HepG2 (cell line): ENCODE results near the gene NAIP. TPM values are rescaled to one million over a fixed set of nuclear protein-coding genes. Genes with fewer than 3 reads are reported as not detected.

ENCODE experiments used
- FOXO1 ChIP-seq: sonication (generic); formaldehyde crosslinking; IDR thresholded peaks from 2 replicates; pipeline ENCODE4 v1.4.0; 2020; ENCODE audit warnings: missing genetic modification reagents
- JUN ChIP-seq: sonication (generic); formaldehyde crosslinking; IDR thresholded peaks from 2 replicates; pipeline ENCODE4 v1.4.0; 2020; ENCODE audit warnings: mild to moderate bottlenecking, missing genetic modification reagents
- RARA ChIP-seq: IDR thresholded peaks from 2 replicates; pipeline ENCODE4 v1.6.1; 2016; ENCODE audit warnings: missing genetic modification reagents, missing compliant biosample characterization
- polyA plus RNA-seq, 8 experiments: library from polyadenylated mRNA; depleted of rRNA in 3 of 8; stranded (reverse) in 7 of 8; unstranded in 1 of 8; fragments of >200 nt; fragmentation: Illumina TruSeq in 4 of 8; extraction: Trizol in 4 of 8; gene quantifications; 2 replicates each; pipeline versions ENCODE4 v1.2.1 to v1.2.3, GENCODE V29; 2011 to 2016; ENCODE audit warnings: low read depth in 4 of 8, missing spikeins in 1 of 8, mixed read lengths in 1 of 8; ENCODE audit not compliant: insufficient read depth in 1 of 8
- total RNA-seq, 5 experiments: library from RNA; depleted of rRNA; stranded (reverse); fragments of >200 nt; fragmentation: Illumina TruSeq; extraction: Trizol; gene quantifications; 2 replicates each; pipeline ENCODE4 v1.2.3, GENCODE V29; 2016; ENCODE audit warnings: low read depth in 1 of 5
- TF ChIP-seq, protein P1 (sequence below): fragments of 450-650 bp; IDR thresholded peaks from 2 replicates; pipeline ENCODE4 v1.6.1; 2017; ENCODE audit warnings: mild to moderate bottlenecking
- TF ChIP-seq, protein P2 (sequence below): sonication (generic); formaldehyde crosslinking; IDR thresholded peaks from 2 replicates; pipeline ENCODE4 v1.4.0; 2020; ENCODE audit warnings: mild to moderate bottlenecking, missing genetic modification reagents
- TF ChIP-seq, protein P3 (sequence below): sonication (generic); formaldehyde crosslinking; conservative IDR thresholded peaks from 2 replicates; pipeline ENCODE4 v1.8.0; 2022; ENCODE audit warnings: missing genetic modification reagents
- TF ChIP-seq, protein P4 (sequence below): sonication (generic); formaldehyde crosslinking; conservative IDR thresholded peaks from 2 replicates; pipeline ENCODE4 v1.8.1; 2023; ENCODE audit warnings: missing genetic modification reagents
- TF ChIP-seq, protein P5 (sequence below): sonication (generic); formaldehyde crosslinking; IDR thresholded peaks from 2 replicates; pipeline ENCODE4 v1.5.1; 2020; ENCODE audit warnings: mild to moderate bottlenecking, missing genetic modification reagents, borderline replicate concordance

NAIP gene
- total and polyA plus RNA-seq, 2 of the 13 experiments (the other 11 are each of a cell fraction or from before 2014, with no cell fraction given): 4.7 to 6.2 TPM

DNA sequence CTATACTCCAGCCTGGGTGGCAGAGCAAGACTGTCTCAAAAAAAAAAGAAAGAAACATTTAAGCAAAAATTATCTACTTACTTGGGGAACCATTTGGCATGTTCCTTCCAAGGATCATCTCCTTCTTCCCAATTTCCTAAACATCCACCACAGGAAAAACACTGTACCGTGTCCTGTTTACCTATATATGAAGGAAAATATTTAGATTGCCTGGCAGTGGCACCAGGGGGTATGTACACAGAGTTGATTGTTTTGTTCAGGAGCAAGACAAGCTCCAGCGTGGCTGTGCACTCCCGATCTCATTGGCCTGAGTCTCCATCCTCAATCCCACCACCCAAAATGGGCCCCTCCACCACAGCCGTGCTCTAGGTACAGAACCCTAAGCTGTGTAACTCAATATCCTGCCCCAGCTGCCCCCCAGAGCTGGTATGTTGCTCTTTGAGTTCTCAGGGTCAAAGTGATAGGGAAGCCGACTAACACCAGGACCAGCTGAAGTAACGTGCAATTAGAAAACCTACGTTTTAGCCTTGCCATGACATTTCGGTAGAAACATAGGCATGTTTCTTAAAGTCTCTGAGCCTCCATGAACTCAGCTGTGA is 13.8 kb downstream of the NAIP start (continued):
- TF ChIP-seq, protein P1, sequence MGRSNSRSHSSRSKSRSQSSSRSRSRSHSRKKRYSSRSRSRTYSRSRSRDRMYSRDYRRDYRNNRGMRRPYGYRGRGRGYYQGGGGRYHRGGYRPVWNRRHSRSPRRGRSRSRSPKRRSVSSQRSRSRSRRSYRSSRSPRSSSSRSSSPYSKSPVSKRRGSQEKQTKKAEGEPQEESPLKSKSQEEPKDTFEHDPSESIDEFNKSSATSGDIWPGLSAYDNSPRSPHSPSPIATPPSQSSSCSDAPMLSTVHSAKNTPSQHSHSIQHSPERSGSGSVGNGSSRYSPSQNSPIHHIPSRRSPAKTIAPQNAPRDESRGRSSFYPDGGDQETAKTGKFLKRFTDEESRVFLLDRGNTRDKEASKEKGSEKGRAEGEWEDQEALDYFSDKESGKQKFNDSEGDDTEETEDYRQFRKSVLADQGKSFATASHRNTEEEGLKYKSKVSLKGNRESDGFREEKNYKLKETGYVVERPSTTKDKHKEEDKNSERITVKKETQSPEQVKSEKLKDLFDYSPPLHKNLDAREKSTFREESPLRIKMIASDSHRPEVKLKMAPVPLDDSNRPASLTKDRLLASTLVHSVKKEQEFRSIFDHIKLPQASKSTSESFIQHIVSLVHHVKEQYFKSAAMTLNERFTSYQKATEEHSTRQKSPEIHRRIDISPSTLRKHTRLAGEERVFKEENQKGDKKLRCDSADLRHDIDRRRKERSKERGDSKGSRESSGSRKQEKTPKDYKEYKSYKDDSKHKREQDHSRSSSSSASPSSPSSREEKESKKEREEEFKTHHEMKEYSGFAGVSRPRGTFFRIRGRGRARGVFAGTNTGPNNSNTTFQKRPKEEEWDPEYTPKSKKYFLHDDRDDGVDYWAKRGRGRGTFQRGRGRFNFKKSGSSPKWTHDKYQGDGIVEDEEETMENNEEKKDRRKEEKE: no peak
- TF ChIP-seq, protein P2, sequence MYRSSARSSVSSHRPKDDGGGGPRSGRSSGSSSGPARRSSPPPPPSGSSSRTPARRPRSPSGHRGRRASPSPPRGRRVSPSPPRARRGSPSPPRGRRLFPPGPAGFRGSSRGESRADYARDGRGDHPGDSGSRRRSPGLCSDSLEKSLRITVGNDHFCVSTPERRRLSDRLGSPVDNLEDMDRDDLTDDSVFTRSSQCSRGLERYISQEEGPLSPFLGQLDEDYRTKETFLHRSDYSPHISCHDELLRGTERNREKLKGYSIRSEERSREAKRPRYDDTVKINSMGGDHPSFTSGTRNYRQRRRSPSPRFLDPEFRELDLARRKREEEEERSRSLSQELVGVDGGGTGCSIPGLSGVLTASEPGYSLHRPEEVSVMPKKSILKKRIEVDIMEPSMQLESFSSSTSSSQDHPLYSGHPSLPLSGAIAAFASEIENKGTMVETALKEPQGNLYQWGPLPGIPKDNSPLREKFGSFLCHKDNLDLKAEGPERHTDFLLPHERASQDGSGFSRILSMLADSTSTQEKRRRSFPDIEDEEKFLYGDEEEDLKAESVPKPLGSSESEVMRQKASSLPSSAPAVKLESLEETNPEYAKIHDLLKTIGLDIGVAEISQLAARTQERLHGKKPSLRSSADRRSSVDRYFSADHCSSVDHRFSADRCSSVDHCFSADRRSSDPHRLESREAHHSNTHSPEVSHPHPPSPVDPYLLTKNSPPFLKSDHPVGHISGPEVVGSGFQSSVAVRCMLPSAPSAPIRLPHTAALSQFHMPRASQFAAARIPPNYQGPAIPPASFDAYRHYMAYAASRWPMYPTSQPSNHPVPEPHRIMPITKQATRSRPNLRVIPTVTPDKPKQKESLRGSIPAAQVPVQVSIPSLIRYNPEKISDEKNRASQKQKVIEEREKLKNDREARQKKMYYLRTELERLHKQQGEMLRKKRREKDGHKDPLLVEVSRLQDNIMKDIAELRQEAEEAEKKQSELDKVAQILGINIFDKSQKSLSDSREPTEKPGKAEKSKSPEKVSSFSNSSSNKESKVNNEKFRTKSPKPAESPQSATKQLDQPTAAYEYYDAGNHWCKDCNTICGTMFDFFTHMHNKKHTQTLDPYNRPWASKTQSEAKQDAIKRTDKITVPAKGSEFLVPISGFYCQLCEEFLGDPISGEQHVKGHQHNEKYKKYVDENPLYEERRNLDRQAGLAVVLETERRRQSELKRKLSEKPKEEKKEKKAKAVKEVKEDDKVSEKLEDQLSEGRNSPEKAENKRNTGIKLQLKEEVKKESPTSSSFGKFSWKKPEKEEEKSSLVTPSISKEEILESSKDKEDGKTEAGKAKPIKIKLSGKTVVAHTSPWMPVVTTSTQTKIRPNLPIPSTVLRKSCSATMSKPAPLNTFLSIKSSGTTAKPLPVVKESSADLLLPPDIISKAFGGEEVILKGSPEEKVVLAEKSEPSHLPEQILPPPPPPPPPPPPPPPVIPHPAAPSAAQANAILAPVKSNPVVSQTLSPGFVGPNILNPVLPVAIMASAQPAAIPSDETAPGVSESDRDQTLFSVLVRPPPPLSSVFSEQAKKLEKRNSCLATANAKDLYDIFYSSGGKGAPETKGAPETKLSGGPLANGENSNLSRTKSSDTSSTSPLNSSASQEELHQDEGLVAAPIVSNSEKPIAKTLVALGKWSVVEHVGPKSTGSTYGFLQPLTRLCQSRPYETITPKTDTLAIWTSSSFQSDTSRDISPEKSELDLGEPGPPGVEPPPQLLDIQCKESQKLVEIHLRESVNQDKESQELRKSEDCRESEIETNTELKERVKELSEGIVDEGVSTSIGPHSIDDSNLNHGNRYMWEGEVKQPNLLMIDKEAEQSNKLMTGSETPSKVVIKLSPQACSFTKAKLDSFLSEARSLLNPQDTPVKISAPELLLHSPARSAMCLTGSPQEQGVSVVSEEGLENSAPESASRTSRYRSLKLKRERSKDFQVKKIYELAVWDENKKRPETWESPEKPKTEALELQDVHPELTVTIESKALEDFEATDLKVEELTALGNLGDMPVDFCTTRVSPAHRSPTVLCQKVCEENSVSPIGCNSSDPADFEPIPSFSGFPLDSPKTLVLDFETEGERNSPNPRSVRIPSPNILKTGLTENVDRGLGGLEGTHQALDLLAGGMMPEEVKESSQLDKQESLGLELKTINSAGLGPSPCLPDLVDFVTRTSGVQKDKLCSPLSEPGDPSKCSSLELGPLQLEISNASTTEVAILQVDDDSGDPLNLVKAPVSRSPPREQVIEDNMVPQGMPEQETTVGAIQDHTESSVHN (CRISPR knock-in tag): no peak
- TF ChIP-seq JUN (CRISPR knock-in tag) (no peak), FOXO1 (CRISPR knock-in tag) (peak; percentile 24; the same call in 1 of the 2 replicates), RARA (CRISPR knock-in tag) (no peak)
- TF ChIP-seq, protein P3, sequence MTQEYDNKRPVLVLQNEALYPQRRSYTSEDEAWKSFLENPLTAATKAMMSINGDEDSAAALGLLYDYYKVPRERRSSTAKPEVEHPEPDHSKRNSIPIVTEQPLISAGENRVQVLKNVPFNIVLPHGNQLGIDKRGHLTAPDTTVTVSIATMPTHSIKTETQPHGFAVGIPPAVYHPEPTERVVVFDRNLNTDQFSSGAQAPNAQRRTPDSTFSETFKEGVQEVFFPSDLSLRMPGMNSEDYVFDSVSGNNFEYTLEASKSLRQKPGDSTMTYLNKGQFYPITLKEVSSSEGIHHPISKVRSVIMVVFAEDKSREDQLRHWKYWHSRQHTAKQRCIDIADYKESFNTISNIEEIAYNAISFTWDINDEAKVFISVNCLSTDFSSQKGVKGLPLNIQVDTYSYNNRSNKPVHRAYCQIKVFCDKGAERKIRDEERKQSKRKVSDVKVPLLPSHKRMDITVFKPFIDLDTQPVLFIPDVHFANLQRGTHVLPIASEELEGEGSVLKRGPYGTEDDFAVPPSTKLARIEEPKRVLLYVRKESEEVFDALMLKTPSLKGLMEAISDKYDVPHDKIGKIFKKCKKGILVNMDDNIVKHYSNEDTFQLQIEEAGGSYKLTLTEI: no peak
- TF ChIP-seq, protein P4, sequence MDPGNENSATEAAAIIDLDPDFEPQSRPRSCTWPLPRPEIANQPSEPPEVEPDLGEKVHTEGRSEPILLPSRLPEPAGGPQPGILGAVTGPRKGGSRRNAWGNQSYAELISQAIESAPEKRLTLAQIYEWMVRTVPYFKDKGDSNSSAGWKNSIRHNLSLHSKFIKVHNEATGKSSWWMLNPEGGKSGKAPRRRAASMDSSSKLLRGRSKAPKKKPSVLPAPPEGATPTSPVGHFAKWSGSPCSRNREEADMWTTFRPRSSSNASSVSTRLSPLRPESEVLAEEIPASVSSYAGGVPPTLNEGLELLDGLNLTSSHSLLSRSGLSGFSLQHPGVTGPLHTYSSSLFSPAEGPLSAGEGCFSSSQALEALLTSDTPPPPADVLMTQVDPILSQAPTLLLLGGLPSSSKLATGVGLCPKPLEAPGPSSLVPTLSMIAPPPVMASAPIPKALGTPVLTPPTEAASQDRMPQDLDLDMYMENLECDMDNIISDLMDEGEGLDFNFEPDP: no peak
- TF ChIP-seq, protein P5, sequence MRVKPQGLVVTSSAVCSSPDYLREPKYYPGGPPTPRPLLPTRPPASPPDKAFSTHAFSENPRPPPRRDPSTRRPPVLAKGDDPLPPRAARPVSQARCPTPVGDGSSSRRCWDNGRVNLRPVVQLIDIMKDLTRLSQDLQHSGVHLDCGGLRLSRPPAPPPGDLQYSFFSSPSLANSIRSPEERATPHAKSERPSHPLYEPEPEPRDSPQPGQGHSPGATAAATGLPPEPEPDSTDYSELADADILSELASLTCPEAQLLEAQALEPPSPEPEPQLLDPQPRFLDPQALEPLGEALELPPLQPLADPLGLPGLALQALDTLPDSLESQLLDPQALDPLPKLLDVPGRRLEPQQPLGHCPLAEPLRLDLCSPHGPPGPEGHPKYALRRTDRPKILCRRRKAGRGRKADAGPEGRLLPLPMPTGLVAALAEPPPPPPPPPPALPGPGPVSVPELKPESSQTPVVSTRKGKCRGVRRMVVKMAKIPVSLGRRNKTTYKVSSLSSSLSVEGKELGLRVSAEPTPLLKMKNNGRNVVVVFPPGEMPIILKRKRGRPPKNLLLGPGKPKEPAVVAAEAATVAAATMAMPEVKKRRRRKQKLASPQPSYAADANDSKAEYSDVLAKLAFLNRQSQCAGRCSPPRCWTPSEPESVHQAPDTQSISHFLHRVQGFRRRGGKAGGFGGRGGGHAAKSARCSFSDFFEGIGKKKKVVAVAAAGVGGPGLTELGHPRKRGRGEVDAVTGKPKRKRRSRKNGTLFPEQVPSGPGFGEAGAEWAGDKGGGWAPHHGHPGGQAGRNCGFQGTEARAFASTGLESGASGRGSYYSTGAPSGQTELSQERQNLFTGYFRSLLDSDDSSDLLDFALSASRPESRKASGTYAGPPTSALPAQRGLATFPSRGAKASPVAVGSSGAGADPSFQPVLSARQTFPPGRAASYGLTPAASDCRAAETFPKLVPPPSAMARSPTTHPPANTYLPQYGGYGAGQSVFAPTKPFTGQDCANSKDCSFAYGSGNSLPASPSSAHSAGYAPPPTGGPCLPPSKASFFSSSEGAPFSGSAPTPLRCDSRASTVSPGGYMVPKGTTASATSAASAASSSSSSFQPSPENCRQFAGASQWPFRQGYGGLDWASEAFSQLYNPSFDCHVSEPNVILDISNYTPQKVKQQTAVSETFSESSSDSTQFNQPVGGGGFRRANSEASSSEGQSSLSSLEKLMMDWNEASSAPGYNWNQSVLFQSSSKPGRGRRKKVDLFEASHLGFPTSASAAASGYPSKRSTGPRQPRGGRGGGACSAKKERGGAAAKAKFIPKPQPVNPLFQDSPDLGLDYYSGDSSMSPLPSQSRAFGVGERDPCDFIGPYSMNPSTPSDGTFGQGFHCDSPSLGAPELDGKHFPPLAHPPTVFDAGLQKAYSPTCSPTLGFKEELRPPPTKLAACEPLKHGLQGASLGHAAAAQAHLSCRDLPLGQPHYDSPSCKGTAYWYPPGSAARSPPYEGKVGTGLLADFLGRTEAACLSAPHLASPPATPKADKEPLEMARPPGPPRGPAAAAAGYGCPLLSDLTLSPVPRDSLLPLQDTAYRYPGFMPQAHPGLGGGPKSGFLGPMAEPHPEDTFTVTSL: peak; percentile 65; the same call in 1 of the 2 replicates
